GM12878 (cell line): ENCODE results near the gene KLHDC8A. TPM values are rescaled to one million over a fixed set of nuclear protein-coding genes. Genes with fewer than 3 reads are reported as not detected.

Experiments
- CHD2 ChIP-seq: IDR thresholded peaks from 2 replicates; pipeline ENCODE4 v1.6.1; 2011; ENCODE audit warnings: low read depth, low read length, improper control_type of control experiment, borderline replicate concordance
- EED ChIP-seq: sonication (generic); IDR thresholded peaks from 2 replicates; pipeline ENCODE4 v1.6.1; 2016; ENCODE audit warnings: antibody characterized with exemption, low read depth
- MTA2 ChIP-seq: fragments of 450-650 bp; IDR thresholded peaks from 2 replicates; pipeline ENCODE4 v1.6.1; 2016; ENCODE audit warnings: low read depth, mild to moderate bottlenecking, moderate library complexity
- MYB ChIP-seq: fragments of 150-350 bp; IDR thresholded peaks from 2 replicates; pipeline ENCODE4 v1.6.1; 2014; ENCODE audit warnings: mild to moderate bottlenecking, low read depth, low read length, borderline replicate concordance
- MYC ChIP-seq: IDR thresholded peaks from 2 replicates; pipeline ENCODE4 v1.6.1; 2011; ENCODE audit warnings: mild to moderate bottlenecking, low read length, moderate library complexity, inconsistent platforms; ENCODE audit not compliant: insufficient read depth, insufficient replicate concordance, insufficient read length, severe bottlenecking
- NFYB ChIP-seq: IDR thresholded peaks from 2 replicates; pipeline ENCODE4 v1.6.1; 2011; ENCODE audit warnings: low read depth, mild to moderate bottlenecking, low read length, improper control_type of control experiment, moderate library complexity; ENCODE audit not compliant: insufficient read depth
- NRF1 ChIP-seq: conservative IDR thresholded peaks from 2 replicates; pipeline ENCODE4 v1.6.1; 2011; ENCODE audit warnings: mild to moderate bottlenecking, low read depth, low read length, improper control_type of control experiment
- PAX8 ChIP-seq: fragments of 450-650 bp; IDR thresholded peaks from 2 replicates; pipeline ENCODE4 v1.6.1; 2017; ENCODE audit warnings: mild to moderate bottlenecking, moderate library complexity
- POLR2AphosphoS2 ChIP-seq: IDR thresholded peaks from 2 replicates; pipeline ENCODE4 v1.6.1; 2011; ENCODE audit warnings: low read depth, mild to moderate bottlenecking, low read length, improper control_type of control experiment, moderate library complexity
- RAD21 ChIP-seq: IDR thresholded peaks from 2 replicates; pipeline ENCODE4 v1.6.1; 2011; ENCODE audit warnings: mild to moderate bottlenecking, low read depth, low read length, moderate library complexity; ENCODE audit not compliant: insufficient read depth
- RB1 ChIP-seq: fragments of 450-650 bp; formaldehyde crosslinking; IDR thresholded peaks from 2 replicates; pipeline ENCODE4 v1.6.1; 2017; ENCODE audit warnings: mild to moderate bottlenecking, borderline replicate concordance
- RELA ChIP-seq: fragments of 450-650 bp; IDR thresholded peaks from 2 replicates; pipeline ENCODE4 v1.8.0; 2014; ENCODE audit warnings: borderline replicate concordance; ENCODE audit not compliant: partially characterized antibody
- SIN3A ChIP-seq: IDR thresholded peaks from 2 replicates; pipeline ENCODE4 v1.6.1; 2012; ENCODE audit warnings: low read depth, low read length, improper control_type of control experiment
- SPI1 ChIP-seq: IDR thresholded peaks from 2 replicates; pipeline ENCODE4 v1.6.1; 2011; ENCODE audit warnings: low read depth, mild to moderate bottlenecking, low read length, moderate library complexity, borderline replicate concordance; ENCODE audit not compliant: insufficient read depth
- STAT3 ChIP-seq: IDR thresholded peaks from 2 replicates; pipeline ENCODE4 v1.6.1; 2011; ENCODE audit warnings: low read depth, low read length, improper control_type of control experiment
- SUPT20H ChIP-seq: IDR thresholded peaks from 2 replicates; pipeline ENCODE4 v1.6.1; 2011; ENCODE audit warnings: low read depth, mild to moderate bottlenecking, low read length, moderate library complexity, borderline replicate concordance; ENCODE audit not compliant: control insufficient read depth
- polyA plus RNA-seq, 11 experiments: library from polyadenylated mRNA; depleted of rRNA in 4 of 11; unstranded in 6 of 11; stranded (reverse) in 5 of 11; fragments of >200 nt; fragmentation: Nextera tagmentation in 4 of 11; fragmentation: Illumina TruSeq in 1 of 11; extraction: Ambion mirVana in 4 of 11; extraction: Trizol in 1 of 11; gene quantifications; 1 replicate in 1 of 11; 2 replicates in 10 of 11; pipeline versions ENCODE4 v1.2.1 to v1.2.3, GENCODE V29; 2011 to 2016; ENCODE audit warnings: inconsistent platforms in 2 of 11, missing spikeins in 2 of 11, low read depth in 1 of 11
- total RNA-seq, 4 experiments: library from RNA; depleted of rRNA in 3 of 4; stranded (reverse); fragments of >200 nt in 3 of 4; fragmentation: Illumina TruSeq in 1 of 4; extraction: Trizol in 1 of 4; gene quantifications; 2 replicates each; pipeline versions ENCODE4 v1.2.1 to v1.2.3, GENCODE V29; 2013 to 2021
- TF ChIP-seq, protein P1 (sequence below): fragments of 450-650 bp; IDR thresholded peaks from 2 replicates; pipeline ENCODE4 v1.6.1; 2017; ENCODE audit warnings: mild to moderate bottlenecking, moderate library complexity
- TF ChIP-seq, protein P2 (sequence below): IDR thresholded peaks from 2 replicates; pipeline ENCODE4 v1.6.1; 2012; ENCODE audit warnings: mild to moderate bottlenecking, low read depth, low read length
- TF ChIP-seq, protein P3 (sequence below): IDR thresholded peaks from 2 replicates; pipeline ENCODE4 v1.6.1; 2011; ENCODE audit warnings: low read depth, mild to moderate bottlenecking, low read length, moderate library complexity, borderline replicate concordance; ENCODE audit errors: extremely low read depth
- TF ChIP-seq, protein P4 (sequence below): fragments of 450-650 bp; IDR thresholded peaks from 2 replicates; pipeline ENCODE4 v1.6.1; 2018; ENCODE audit warnings: borderline replicate concordance, mild to moderate bottlenecking; ENCODE audit not compliant: partially characterized antibody

KLHDC8A gene
- total and polyA plus RNA-seq, 10 of the 15 experiments (the other 5 are each of a cell fraction or from before 2014, with no cell fraction given), result not detected

DNA sequence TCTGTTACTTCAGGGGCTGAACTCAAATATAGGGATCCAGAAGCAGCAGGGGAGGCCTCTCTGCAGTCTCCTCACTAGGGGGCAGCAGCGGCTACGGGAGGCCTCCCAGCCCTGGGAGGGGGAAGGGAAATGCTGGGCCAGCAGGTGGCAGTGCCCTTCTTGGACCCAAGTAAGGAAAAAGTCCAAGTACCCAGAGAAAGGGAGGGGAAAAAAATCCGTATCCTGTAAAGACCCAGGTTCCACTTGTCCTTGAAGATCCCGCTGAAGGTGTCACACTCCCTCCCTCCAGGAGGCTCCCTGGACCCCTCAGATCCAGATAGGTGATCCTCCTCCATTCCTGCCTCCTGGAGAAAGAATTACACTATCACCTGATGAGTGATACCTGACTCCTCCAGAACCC lies 21.0 kb downstream of the KLHDC8A start (continued):
- TF ChIP-seq, protein P1, sequence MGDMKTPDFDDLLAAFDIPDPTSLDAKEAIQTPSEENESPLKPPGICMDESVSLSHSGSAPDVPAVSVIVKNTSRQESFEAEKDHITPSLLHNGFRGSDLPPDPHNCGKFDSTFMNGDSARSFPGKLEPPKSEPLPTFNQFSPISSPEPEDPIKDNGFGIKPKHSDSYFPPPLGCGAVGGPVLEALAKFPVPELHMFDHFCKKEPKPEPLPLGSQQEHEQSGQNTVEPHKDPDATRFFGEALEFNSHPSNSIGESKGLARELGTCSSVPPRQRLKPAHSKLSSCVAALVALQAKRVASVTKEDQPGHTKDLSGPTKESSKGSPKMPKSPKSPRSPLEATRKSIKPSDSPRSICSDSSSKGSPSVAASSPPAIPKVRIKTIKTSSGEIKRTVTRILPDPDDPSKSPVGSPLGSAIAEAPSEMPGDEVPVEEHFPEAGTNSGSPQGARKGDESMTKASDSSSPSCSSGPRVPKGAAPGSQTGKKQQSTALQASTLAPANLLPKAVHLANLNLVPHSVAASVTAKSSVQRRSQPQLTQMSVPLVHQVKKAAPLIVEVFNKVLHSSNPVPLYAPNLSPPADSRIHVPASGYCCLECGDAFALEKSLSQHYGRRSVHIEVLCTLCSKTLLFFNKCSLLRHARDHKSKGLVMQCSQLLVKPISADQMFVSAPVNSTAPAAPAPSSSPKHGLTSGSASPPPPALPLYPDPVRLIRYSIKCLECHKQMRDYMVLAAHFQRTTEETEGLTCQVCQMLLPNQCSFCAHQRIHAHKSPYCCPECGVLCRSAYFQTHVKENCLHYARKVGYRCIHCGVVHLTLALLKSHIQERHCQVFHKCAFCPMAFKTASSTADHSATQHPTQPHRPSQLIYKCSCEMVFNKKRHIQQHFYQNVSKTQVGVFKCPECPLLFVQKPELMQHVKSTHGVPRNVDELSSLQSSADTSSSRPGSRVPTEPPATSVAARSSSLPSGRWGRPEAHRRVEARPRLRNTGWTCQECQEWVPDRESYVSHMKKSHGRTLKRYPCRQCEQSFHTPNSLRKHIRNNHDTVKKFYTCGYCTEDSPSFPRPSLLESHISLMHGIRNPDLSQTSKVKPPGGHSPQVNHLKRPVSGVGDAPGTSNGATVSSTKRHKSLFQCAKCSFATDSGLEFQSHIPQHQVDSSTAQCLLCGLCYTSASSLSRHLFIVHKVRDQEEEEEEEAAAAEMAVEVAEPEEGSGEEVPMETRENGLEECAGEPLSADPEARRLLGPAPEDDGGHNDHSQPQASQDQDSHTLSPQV, result 0 out of 2 replicates have a peak, but pooled peaks have one; percentile 49
- no peak for TF ChIP-seq NRF1
- TF ChIP-seq, protein P2, sequence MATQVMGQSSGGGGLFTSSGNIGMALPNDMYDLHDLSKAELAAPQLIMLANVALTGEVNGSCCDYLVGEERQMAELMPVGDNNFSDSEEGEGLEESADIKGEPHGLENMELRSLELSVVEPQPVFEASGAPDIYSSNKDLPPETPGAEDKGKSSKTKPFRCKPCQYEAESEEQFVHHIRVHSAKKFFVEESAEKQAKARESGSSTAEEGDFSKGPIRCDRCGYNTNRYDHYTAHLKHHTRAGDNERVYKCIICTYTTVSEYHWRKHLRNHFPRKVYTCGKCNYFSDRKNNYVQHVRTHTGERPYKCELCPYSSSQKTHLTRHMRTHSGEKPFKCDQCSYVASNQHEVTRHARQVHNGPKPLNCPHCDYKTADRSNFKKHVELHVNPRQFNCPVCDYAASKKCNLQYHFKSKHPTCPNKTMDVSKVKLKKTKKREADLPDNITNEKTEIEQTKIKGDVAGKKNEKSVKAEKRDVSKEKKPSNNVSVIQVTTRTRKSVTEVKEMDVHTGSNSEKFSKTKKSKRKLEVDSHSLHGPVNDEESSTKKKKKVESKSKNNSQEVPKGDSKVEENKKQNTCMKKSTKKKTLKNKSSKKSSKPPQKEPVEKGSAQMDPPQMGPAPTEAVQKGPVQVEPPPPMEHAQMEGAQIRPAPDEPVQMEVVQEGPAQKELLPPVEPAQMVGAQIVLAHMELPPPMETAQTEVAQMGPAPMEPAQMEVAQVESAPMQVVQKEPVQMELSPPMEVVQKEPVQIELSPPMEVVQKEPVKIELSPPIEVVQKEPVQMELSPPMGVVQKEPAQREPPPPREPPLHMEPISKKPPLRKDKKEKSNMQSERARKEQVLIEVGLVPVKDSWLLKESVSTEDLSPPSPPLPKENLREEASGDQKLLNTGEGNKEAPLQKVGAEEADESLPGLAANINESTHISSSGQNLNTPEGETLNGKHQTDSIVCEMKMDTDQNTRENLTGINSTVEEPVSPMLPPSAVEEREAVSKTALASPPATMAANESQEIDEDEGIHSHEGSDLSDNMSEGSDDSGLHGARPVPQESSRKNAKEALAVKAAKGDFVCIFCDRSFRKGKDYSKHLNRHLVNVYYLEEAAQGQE, result no peak
- no peak for TF ChIP-seq SIN3A
- TF ChIP-seq, protein P3, sequence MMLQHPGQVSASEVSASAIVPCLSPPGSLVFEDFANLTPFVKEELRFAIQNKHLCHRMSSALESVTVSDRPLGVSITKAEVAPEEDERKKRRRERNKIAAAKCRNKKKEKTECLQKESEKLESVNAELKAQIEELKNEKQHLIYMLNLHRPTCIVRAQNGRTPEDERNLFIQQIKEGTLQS, result no peak
- peak; percentile 84 for TF ChIP-seq CHD2
- no peak for TF ChIP-seq STAT3
- TF ChIP-seq MYB, result no peak
- no peak for TF ChIP-seq NFYB
- peak; percentile 56; the same call in 1 of the 2 replicates for TF ChIP-seq RB1
- no peak for TF ChIP-seq MYC
- TF ChIP-seq, protein P4, sequence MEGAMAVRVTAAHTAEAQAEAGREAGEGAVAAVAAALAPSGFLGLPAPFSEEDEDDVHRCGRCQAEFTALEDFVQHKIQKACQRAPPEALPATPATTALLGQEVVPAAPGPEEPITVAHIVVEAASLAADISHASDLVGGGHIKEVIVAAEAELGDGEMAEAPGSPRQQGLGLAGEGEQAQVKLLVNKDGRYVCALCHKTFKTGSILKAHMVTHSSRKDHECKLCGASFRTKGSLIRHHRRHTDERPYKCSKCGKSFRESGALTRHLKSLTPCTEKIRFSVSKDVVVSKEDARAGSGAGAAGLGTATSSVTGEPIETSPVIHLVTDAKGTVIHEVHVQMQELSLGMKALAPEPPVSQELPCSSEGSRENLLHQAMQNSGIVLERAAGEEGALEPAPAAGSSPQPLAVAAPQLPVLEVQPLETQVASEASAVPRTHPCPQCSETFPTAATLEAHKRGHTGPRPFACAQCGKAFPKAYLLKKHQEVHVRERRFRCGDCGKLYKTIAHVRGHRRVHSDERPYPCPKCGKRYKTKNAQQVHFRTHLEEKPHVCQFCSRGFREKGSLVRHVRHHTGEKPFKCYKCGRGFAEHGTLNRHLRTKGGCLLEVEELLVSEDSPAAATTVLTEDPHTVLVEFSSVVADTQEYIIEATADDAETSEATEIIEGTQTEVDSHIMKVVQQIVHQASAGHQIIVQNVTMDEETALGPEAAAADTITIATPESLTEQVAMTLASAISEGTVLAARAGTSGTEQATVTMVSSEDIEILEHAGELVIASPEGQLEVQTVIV, result no peak
- no peak for TF ChIP-seq SUPT20H
- no peak for TF ChIP-seq MTA2
- no peak for TF ChIP-seq RELA
- TF ChIP-seq POLR2AphosphoS2, result no peak
- TF ChIP-seq SPI1, result no peak
- no peak for TF ChIP-seq EED
- peak; percentile 69 for TF ChIP-seq RAD21
- TF ChIP-seq PAX8, result no peak
